ENCODE results near the gene SGTA.

Gene SGTA

GRCh38 chr19:2774083-2774679 is 8.9 kb downstream of the SGTA start:
- Histone ChIP-seq H2AFZ (no peak overlapping the region), H3K4me3 (ENCODE audit: low read depth, low read length) (no peak overlapping the region), H3K79me2 (peaks cover 80% of the 10 kb centered on the region), H3K9ac (no peak overlapping the region), H3K9me3 (ENCODE audit: control insufficient read depth, low read length) (no peaks in the 10 kb centered on the region), H3K27ac (no peak overlapping the region), H3K4me2 (ENCODE audit: low read length) (no peak overlapping the region), H3K4me1 (no peaks in the 10 kb centered on the region), H3K27me3 (ENCODE audit: control insufficient read depth, insufficient read depth, low read length) (no peaks in the 10 kb centered on the region), H3K36me3 (ENCODE audit: control insufficient read depth, insufficient read depth, low read length) (no peaks in the 10 kb centered on the region)
- TF ChIP-seq CTCF (IDR thresholded peaks at IDR 0.05): no peak

GRCh38 chr19:2771786-2772674 is 11.0 kb downstream of the SGTA start:
- Histone ChIP-seq H3K27me3 (ENCODE audit: control insufficient read depth, insufficient read depth, low read length) (no peaks in the 10 kb centered on the region), H3K27ac (no peak overlapping the region), H3K9me3 (ENCODE audit: control insufficient read depth, low read length) (no peaks in the 10 kb centered on the region), H3K36me3 (ENCODE audit: control insufficient read depth, insufficient read depth, low read length) (no peaks in the 10 kb centered on the region), H3K79me2 (peaks cover 76% of the 10 kb centered on the region), H3K4me1 (no peaks in the 10 kb centered on the region), H3K9ac (no peak overlapping the region), H3K4me3 (ENCODE audit: low read depth, low read length) (no peak overlapping the region), H3K4me2 (ENCODE audit: low read length) (no peak overlapping the region), H2AFZ (no peak overlapping the region)
- TF ChIP-seq CTCF (IDR thresholded peaks at IDR 0.05): no peak

- Histone ChIP-seq H3K9me3 (ENCODE audit: control insufficient read depth, low read length) (no peaks in the 10 kb centered on the region), H3K27me3 (ENCODE audit: control insufficient read depth, insufficient read depth, low read length) (no peaks in the 10 kb centered on the region), H2AFZ (no peak overlapping the region), H3K4me2 (ENCODE audit: low read length) (no peak overlapping the region), H3K27ac (no peak overlapping the region), H3K4me3 (ENCODE audit: low read depth, low read length) (no peak overlapping the region), H3K9ac (no peak overlapping the region), H3K4me1 (no peaks in the 10 kb centered on the region), H3K79me2 (peaks cover 62% of the 10 kb centered on the region), H3K36me3 (ENCODE audit: control insufficient read depth, insufficient read depth, low read length) (peaks cover 2% of the 10 kb centered on the region)
- TF ChIP-seq CTCF (IDR thresholded peaks at IDR 0.05): no peak
Observed at GRCh38 chr19:2770055-2771013, 12.7 kb downstream of the SGTA start.

GRCh38 chr19:2769218-2769617 is 13.9 kb downstream of the SGTA start:
- H3K4me3 ChIP-seq (ENCODE audit: low read depth, low read length): no peak overlapping the region
- H3K27me3 ChIP-seq (ENCODE audit: control insufficient read depth, insufficient read depth, low read length): no peaks in the 10 kb centered on the region
- H2AFZ ChIP-seq: no peak overlapping the region
- no peaks in the 10 kb centered on the region for H3K9me3 ChIP-seq (ENCODE audit: control insufficient read depth, low read length)
- H3K4me1 ChIP-seq: no peaks in the 10 kb centered on the region
- peaks cover 2% of the 10 kb centered on the region for H3K36me3 ChIP-seq (ENCODE audit: control insufficient read depth, insufficient read depth, low read length)
- no peak for TF ChIP-seq CTCF (IDR thresholded peaks at IDR 0.05)
- no peak overlapping the region for H3K4me2 ChIP-seq (ENCODE audit: low read length)
- H3K79me2 ChIP-seq: peaks cover 58% of the 10 kb centered on the region
- H3K27ac ChIP-seq: no peak overlapping the region
- no peak overlapping the region for H3K9ac ChIP-seq
